Left renal cortex interstitium (tissue), 4 donors: Measurements from ENCODE around the gene NEU4. TPM values are rescaled to one million over a fixed set of nuclear protein-coding genes. Genes with fewer than 3 reads are reported as not detected.
"Not testable (repeated sequence)": the region's sequence is repeated elsewhere in the genome, so short reads cannot be mapped to it uniquely, and the experiment has no call there.

Experiments used
- DNase-seq, 4 donors: peaks; one replicate each; pipeline ENCODE4 v3.0.0-alpha.2; 2013; ENCODE audit warnings: low read depth in 4 of 4, low spot score in 2 of 4, missing footprints in 1 of 4
- polyA plus RNA-seq, 4 donors: library from polyadenylated mRNA; unstranded; fragments of 120-200 nt; gene quantifications; one replicate each; pipeline ENCODE4 v1.2.1, GENCODE V29; 2013; ENCODE audit not compliant: insufficient read length in 4 of 4

Gene NEU4
- polyA plus RNA-seq, 4 donors = 1.2 to 4.1 (median 1.9) TPM

- no peak for DNase-seq
Observed at GRCh38 chr2:241811952-241812729, 3.1 kb downstream of the NEU4 start.

GRCh38 chr2:241812730-241813643 is 4.0 kb downstream of the NEU4 start:
- DNase-seq = no peak

DNA sequence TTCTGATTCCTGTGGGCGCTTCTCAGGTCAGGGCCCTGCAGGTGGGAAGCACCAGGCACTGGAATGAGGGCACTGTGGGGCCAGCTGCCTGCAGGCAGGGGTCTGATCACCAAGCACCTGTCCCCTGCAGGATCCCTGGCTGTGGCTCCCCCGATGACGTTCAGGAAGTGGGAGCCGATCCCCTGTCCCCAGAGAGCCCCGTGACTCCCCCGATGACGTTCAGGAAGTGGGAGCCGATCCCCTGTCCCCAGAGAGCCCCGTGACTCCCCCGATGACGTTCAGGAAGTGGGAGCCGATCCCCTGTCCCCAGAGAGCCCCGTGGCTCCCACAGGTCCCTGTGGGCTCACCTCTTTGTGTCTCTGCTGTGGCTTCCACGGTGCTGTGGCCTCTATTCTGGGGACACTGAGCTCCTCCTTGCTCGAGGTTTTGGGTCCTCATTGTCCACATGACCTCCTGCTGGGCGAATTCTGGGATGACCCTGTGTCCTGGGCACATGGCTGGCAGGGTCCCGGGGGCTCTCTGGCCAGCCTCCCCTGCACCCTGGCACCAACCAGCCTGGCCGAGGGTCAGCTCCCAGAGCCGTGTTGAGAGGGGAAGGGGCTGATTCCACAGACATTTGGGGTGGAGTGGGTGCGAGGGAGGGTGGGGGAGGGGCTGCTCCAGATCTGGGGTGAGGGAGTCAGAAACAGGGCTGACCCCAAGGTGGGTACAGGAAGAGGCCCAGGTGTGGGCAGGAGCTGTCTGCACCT is 4.8 kb downstream of the NEU4 start:
- no peak for DNase-seq

GRCh38 chr2:241814393-241814642 is 5.3 kb downstream of the NEU4 start:
- no peak for DNase-seq

DNA sequence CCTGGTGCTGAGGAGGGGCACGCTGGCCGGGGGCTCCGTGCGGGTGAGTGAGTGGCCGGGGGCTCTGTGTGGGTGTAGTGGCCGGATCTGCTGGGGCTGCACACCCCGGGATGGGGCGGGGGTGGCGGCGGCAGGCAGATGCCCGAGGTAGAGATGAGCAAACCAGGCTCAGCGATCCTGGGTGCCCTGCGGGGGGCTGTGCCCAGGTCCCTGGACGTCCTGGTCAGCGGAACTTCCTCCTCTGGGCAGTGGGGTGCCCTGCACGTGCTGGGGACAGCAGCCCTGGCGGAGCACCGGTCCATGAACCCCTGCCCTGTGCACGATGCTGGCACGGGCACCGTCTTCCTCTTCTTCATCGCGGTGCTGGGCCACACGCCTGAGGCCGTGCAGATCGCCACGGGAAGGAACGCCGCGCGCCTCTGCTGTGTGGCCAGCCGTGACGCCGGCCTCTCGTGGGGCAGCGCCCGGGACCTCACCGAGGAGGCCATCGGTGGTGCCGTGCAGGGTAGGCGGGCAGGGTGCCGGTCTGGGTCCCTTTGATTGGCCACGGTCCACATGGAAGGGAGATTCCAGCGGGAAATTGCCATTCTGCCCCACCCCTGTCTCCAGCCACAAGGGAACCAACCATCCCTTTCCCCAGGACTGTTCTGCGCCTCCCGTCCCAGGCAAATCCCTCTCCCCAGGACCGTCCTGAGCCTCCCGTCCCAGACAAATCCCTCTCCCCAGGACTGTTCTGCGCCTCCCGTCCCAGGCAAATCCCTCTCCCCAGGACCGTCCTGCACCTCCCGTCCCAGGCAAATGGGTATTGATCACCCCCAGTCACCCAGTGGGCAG is 5.9 kb downstream of the NEU4 start:
- no peak for DNase-seq

GRCh38 chr2:241815477-241816430 is 6.8 kb downstream of the NEU4 start:
- DNase-seq = no peak

GRCh38 chr2:241816431-241817121 is 7.6 kb downstream of the NEU4 start:
- DNase-seq = no peak

DNA sequence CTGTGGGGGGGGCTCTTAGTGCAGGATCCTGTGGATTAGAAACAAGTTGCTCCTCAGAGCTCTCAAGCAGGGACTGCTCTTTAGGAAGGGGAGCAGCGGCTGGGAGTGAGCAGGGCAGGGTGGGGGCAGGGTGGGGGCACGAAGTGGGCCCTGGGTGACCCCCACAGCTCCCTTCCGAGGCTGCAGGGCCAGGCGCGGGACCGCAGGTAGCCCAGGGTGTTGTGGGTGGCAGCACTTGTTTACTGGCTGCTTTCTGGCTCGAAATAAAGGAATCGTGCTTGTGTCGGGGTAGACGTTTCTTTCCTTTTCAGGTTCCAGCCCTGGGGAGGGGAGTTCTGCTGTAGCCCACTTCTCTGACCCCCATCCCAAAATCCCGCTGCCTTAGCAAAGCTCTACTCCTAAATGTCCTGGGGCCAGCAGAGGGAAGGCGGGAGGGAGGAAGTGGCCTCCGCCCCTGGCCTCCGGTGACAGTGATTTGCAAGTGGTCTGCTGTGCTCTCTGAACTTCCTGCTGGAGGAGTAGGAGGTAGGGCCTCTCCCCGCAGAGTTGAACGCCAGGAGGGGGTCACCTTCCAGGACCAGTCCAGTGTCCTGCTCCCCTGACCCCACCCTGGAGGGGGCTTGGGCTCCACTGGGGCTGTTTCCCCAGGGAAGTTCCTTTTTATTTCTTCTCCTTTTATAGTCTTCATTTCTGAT is 8.3 kb downstream of the NEU4 start:
- no peak for DNase-seq

- DNase-seq = not testable (repeated sequence)
Observed at GRCh38 chr2:241817821-241818215, 8.8 kb downstream of the NEU4 start.

DNA sequence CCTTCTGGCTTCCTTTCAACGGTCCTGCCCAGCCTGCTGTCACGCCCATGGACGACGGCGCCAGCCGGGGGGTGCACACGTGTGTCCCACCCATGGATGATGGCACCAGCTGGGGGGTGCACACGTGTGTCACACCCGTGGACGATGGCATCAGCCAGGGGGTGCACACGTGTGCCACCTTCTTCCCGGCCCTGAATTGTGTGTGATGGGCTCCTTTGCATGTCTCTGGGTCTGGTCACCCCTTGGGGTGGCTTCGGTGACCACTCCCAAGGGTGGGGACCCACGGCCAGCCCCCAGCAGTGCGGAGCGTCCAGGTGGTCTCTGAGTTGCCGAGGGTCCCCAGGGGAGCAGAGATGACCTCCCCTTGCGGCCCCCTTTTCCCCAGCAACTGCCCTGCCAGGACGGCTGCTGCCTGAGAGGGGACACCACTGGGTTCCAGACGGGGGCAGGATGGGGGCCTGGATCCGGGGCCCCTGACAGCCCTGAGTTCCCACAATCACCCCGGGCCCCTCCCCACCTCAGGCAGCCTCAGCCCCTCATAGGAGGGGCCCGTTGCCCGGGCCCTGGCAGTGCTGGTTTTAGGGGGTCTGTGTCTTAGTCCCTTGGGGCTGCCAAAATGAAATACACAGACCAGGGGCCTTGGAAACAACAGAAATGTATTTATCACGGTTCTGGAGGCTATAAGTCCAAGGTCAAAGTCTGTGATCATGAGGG is 9.4 kb downstream of the NEU4 start:
- DNase-seq = no peak

GRCh38 chr2:241818943-241819270 is 9.9 kb downstream of the NEU4 start:
- no peak for DNase-seq

- DNase-seq = not testable (repeated sequence)
Observed at GRCh38 chr2:241819947-241820624, 11.1 kb downstream of the NEU4 start.

GRCh38 chr2:241820625-241821384 is 11.8 kb downstream of the NEU4 start:
- no peak for DNase-seq

DNA sequence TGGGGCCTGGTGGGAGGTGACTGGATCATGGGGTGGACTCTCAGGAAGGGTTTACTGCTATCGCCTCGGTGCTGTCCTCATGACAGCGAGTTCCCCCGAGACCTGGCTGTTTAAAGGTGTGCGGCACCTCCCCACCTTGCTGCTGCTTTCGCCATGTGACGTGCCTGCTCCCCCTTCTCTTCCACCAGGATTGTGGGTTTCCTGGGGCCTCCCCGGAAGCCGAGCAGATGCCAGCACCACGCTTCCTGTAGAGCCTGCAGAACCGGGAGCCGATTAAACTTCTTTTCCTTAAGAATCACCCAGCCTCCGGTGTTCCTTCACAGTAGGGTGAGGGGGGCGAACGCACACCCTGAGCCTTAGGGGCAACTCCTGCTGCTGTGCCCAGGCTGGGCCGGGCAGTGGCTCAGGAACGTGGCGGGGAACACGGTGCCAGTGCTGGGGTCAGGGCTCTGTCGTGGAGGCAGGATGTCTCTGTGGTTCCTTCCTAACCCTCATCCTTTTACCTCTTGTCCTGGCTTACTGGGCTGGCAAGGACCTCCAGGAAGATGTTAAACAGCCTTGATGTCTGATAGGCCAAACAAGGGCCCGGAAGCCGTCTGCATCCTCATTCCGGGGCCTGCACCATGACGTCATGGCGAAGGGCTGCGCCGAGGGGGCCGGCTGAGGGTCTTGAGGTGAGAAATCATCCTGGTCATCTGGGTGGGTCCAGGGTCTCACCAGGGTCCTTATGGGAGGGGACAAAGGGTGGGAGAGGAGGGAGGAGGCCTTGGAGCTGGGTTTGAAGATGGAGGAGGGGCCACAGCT is 12.7 kb downstream of the NEU4 start:
- DNase-seq = no peak

GRCh38 chr2:241822264-241822623 is 13.3 kb downstream of the NEU4 start:
- no peak for DNase-seq
